Measurements from ENCODE around the gene CHCHD6. TPM values are rescaled to one million over a fixed set of nuclear protein-coding genes. Genes with fewer than 3 reads are reported as not detected.

CHCHD6 gene
- total RNA-seq, 3 donors from 2014 or later (not counting 1 experiment from before 2014, with no cell fraction given), result 5.3 to 9.9 (median 8.3) TPM

DNA sequence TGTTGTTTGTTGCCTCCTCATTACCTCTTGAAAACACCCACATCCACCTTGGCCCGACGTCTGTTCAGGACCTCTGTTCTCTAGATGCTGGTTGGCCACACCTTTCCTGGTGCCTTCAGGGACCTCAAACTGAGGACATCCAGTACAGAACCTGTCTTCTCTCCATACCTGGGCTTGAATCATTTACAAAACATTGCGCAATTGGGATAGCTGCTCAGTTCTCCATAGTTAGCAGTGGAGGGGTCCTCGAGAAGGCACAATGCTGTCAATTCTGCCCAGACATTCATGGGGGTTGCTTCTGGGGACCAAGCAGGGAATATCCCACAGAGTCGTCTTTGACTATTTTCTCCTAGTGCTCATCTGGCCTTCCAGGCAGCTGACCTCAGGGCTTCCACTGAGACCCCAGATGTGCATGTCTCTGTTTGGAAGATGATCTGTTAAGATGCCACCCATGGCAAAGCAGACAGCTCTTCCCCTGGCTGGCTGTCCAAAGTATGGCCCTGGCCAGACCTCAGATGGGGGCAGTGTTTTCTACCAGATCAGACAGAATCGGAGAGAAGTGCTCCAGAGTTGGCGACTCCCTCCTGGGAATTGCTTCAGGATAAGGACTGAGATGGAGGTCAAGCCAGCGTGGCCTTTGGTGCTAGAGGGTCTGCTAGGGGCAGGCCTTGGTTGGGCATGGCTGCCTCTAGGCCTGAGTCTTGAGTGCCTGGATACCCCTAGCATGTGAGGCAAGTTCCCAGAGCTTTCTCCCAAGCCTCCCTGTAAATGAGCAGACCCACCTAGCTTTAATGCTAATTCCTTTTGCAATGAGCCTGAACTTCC is 46.1 kb downstream of the CHCHD6 start:
- H3K36me3 Mint-ChIP-seq, result no peaks in the 10 kb centered on the region
- H3K27me3 Mint-ChIP-seq (ENCODE audit: low read depth in 2 of 2), result no peaks in the 10 kb centered on the region
- Histone ChIP-seq H3K36me3 (ENCODE audit: control insufficient read depth, insufficient read depth, low read length) (no peaks in the 10 kb centered on the region), H3K27me3 (ENCODE audit: control insufficient read depth, insufficient read depth, low read length) (no peaks in the 10 kb centered on the region), H3K9me3 (ENCODE audit: control insufficient read depth, insufficient read depth, low read length) (no peaks in the 10 kb centered on the region), H3K27ac (ENCODE audit: low read length) (no peak overlapping the region), H3K4me1 (ENCODE audit: control insufficient read depth, insufficient read depth, low read length) (peaks cover 9% of the 10 kb centered on the region), H3K4me3 (ENCODE audit: low read length) (no peak overlapping the region)
- H3K9me3 Mint-ChIP-seq, result no peaks in the 10 kb centered on the region
- no peak for DNase-seq
- TF ChIP-seq, protein P1, sequence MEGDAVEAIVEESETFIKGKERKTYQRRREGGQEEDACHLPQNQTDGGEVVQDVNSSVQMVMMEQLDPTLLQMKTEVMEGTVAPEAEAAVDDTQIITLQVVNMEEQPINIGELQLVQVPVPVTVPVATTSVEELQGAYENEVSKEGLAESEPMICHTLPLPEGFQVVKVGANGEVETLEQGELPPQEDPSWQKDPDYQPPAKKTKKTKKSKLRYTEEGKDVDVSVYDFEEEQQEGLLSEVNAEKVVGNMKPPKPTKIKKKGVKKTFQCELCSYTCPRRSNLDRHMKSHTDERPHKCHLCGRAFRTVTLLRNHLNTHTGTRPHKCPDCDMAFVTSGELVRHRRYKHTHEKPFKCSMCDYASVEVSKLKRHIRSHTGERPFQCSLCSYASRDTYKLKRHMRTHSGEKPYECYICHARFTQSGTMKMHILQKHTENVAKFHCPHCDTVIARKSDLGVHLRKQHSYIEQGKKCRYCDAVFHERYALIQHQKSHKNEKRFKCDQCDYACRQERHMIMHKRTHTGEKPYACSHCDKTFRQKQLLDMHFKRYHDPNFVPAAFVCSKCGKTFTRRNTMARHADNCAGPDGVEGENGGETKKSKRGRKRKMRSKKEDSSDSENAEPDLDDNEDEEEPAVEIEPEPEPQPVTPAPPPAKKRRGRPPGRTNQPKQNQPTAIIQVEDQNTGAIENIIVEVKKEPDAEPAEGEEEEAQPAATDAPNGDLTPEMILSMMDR (IDR thresholded peaks at IDR 0.05), result no peak
- ATAC-seq, result no peak
- peaks cover 21 to 28% of the 10 kb centered on the region in 2 donors for H3K4me1 Mint-ChIP-seq
- 93% methylated on average over 8 of the region's 8 CpGs for WGBS (ENCODE audit: insufficient coverage)
- H3K4me3 Mint-ChIP-seq, result no peak overlapping the region
- intact Hi-C loops (cut with micrococcal nuclease), result loop anchor here (5.0 to 10.0 kb wide), 2 partner anchors 245 to 797 kb away; no protein-coding TSS in a partner anchor
- H3K27ac Mint-ChIP-seq, result no peak overlapping the region

DNA sequence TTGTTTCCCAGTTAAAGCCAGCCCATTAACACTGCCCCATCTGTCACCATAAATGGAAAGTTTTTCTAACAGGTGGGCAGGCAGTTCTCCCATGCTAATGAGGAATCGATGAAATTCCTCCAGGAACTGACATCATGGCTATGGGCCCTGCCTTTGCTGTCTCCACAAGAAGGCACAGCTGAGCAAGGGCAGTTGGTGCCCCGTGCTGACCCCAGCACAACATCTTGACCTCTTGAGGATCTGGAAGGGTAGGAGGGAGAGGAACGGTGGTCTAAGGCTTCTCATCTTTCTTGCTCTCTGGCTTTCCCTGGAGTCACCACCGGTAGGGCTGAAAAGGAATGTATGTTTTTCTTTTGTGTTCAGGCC is 46.7 kb downstream of the CHCHD6 start:
- H3K9me3 ChIP-seq (ENCODE audit: control insufficient read depth, insufficient read depth, low read length), result no peaks in the 10 kb centered on the region
- H3K9me3 Mint-ChIP-seq, result no peaks in the 10 kb centered on the region
- H3K27me3 ChIP-seq (ENCODE audit: control insufficient read depth, insufficient read depth, low read length), result no peaks in the 10 kb centered on the region
- H3K4me1 Mint-ChIP-seq, result peaks cover 21 to 26% of the 10 kb centered on the region in 2 donors
- H3K4me3 ChIP-seq (ENCODE audit: low read length), result no peak overlapping the region
- TF ChIP-seq, protein P1 (IDR thresholded peaks at IDR 0.05), result no peak
- H3K27ac Mint-ChIP-seq, result no peak overlapping the region
- no peak for DNase-seq
- H3K36me3 ChIP-seq (ENCODE audit: control insufficient read depth, insufficient read depth, low read length), result no peaks in the 10 kb centered on the region
- WGBS (ENCODE audit: insufficient coverage), result 91% methylated on average over 4 of the region's 4 CpGs
- no peaks in the 10 kb centered on the region for H3K27me3 Mint-ChIP-seq (ENCODE audit: low read depth in 2 of 2)
- H3K4me3 Mint-ChIP-seq, result no peak overlapping the region
- peaks cover 9% of the 10 kb centered on the region for H3K4me1 ChIP-seq (ENCODE audit: control insufficient read depth, insufficient read depth, low read length)
- intact Hi-C loops (cut with micrococcal nuclease), result loop anchor here (5.0 to 10.0 kb wide), 2 partner anchors 244 to 797 kb away; no protein-coding TSS in a partner anchor
- ATAC-seq, result no peak
- H3K27ac ChIP-seq (ENCODE audit: low read length), result no peak overlapping the region
- no peaks in the 10 kb centered on the region for H3K36me3 Mint-ChIP-seq

DNA sequence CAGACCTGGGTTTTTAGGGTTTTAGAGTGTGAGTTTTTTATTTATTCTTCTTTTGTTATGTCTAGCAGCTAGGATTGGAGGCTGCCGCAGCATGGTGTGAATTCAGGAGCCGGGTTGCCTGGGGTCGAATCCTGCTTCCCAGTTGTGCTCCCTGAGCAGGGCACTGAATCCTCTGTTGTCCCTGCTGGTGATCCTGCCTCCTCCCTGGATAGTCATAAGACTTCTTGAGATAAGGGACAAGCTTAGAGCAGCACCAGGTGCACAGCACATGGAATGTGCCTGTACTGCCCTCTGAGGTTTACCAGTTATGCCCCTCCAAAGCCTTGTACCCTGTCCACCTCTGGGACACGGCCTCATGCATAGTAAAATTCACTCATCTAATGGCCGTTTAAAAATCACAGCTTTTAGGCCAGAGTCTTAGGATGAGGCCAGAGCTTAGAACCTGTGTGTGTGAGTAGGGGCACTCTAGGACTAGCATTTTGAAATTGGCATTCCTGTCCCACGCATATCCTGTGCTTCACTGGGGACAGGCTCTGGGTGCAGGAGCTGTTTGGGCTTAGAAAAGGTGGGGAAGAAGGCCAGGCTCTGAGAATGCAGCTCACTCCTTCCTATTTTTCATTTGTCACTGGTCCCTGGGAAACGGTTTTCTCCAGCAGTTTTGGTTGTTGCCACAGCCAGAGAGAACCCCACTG is 47.7 kb downstream of the CHCHD6 start:
- Histone ChIP-seq H3K4me1 (ENCODE audit: control insufficient read depth, insufficient read depth, low read length) (peaks cover 9% of the 10 kb centered on the region), H3K27me3 (ENCODE audit: control insufficient read depth, insufficient read depth, low read length) (no peaks in the 10 kb centered on the region), H3K27ac (ENCODE audit: low read length) (no peak overlapping the region), H3K4me3 (ENCODE audit: low read length) (no peak overlapping the region), H3K36me3 (ENCODE audit: control insufficient read depth, insufficient read depth, low read length) (no peaks in the 10 kb centered on the region), H3K9me3 (ENCODE audit: control insufficient read depth, insufficient read depth, low read length) (no peaks in the 10 kb centered on the region)
- H3K27ac Mint-ChIP-seq, result no peak overlapping the region
- H3K4me1 Mint-ChIP-seq, result peaks cover 14 to 21% of the 10 kb centered on the region in 2 donors
- H3K27me3 Mint-ChIP-seq (ENCODE audit: low read depth in 2 of 2), result no peaks in the 10 kb centered on the region
- no peak for ATAC-seq
- TF ChIP-seq, protein P1 (IDR thresholded peaks at IDR 0.05), result no peak
- no peaks in the 10 kb centered on the region for H3K9me3 Mint-ChIP-seq
- no peak for DNase-seq
- no peaks in the 10 kb centered on the region for H3K36me3 Mint-ChIP-seq
- WGBS (ENCODE audit: insufficient coverage), result 78% methylated on average over 7 of the region's 7 CpGs
- intact Hi-C loops (cut with micrococcal nuclease), result loop anchor here (5.0 to 10.0 kb wide), 2 partner anchors 243 to 796 kb away; no protein-coding TSS in a partner anchor
- no peak overlapping the region for H3K4me3 Mint-ChIP-seq
